ENCODE data around the gene MAX. TPM values are rescaled to one million over a fixed set of nuclear protein-coding genes. Genes with fewer than 3 reads are reported as not detected.

Gene MAX
- 100 to 1,000 TPM in 1 of 4 donors, 10 to 100 TPM in 3; 79.0 to 112 (median 90.4) TPM for total RNA-seq

DNA sequence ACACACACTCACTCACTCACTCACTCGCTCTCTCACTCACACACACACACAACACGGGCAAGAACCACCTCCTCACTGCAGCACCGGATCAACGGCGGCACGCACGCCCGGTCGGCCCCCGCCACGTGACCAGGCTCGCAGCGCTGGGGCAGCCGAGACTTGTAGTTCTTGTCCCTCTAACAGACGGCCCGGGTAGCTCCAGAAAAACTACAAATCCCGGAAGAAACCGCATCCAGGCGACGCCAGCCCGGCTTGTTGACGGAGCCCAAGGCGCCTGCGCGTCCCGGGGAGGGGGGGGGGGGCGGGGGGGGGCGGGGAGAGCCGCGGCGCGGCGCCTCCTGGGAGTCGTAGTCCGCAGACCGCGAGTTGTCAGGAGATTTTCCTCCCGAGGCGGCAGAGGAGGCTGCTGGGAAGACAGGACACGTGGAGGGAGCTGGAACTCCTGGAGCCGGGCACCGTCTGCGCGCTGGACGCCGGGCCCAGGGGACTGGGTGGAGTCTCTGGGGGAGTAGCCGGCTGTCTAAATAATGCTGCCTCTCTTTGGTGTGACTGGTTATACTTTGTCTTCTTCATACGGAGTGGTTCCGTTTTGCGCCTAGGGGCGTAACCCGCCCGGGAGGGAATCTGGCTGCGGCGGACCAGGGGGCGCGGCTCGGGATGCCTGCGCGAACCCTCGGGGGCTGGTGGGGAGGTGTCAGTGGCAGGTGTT, at the start of gene MAX:
MAX (minus strand) TSS at position 77 of the 709 bp plus-strand sequence. CDS start 178 bp downstream, outside the sequence.
- no peaks in the 10 kb centered on the region for H3K27me3 ChIP-seq
- WGBS = 0% methylated on average over 1 of the region's 61 CpGs

DNA sequence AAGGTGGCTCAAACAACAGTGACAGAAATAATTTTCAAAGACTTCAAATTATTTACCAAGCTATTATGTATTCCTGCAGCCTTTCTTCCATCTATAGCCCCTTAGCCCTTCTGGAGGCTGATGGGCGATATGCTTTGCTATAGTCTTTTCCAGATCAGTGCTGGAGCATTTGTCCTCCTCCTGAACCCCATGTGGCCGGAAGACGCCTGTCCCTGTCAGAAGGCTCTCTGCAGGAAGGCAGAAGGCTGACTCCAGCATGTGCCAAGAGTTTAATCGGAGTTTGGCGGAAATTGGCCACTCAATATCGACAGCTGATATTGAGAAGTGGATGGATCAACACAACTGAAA, 49.3 kb upstream of the MAX start:
- no peak overlapping the region for H3K4me3 ChIP-seq
- WGBS = 93% methylated on average over 6 of the region's 6 CpGs
- H3K9me3 ChIP-seq = no peaks in the 10 kb centered on the region
- H3K4me1 ChIP-seq = peaks cover 3% of the 10 kb centered on the region
- TF ChIP-seq POLR2A (IDR thresholded peaks at IDR 0.05) (no peak), EP300 (IDR thresholded peaks at IDR 0.05) (no peak), POLR2AphosphoS5 (IDR thresholded peaks at IDR 0.05) (no peak)
- TF ChIP-seq, protein P1, sequence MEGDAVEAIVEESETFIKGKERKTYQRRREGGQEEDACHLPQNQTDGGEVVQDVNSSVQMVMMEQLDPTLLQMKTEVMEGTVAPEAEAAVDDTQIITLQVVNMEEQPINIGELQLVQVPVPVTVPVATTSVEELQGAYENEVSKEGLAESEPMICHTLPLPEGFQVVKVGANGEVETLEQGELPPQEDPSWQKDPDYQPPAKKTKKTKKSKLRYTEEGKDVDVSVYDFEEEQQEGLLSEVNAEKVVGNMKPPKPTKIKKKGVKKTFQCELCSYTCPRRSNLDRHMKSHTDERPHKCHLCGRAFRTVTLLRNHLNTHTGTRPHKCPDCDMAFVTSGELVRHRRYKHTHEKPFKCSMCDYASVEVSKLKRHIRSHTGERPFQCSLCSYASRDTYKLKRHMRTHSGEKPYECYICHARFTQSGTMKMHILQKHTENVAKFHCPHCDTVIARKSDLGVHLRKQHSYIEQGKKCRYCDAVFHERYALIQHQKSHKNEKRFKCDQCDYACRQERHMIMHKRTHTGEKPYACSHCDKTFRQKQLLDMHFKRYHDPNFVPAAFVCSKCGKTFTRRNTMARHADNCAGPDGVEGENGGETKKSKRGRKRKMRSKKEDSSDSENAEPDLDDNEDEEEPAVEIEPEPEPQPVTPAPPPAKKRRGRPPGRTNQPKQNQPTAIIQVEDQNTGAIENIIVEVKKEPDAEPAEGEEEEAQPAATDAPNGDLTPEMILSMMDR (IDR thresholded peaks at IDR 0.05) = no peak
- H3K36me3 ChIP-seq = no peaks in the 10 kb centered on the region
- no peak for DNase-seq (ENCODE audit: low spot score in 2 of 2)
- no peaks in the 10 kb centered on the region for H3K27me3 ChIP-seq
- H3K27ac ChIP-seq = no peak overlapping the region

More for the DNA sequence above, at the start of gene MAX:
- peak within 1 kb of the TSS; percentile 94 for H3K27ac ChIP-seq
- H3K9me3 ChIP-seq = no peaks in the 10 kb centered on the region
- peak; percentile 99 for DNase-seq (ENCODE audit: low spot score in 2 of 2)
- TF ChIP-seq POLR2A (IDR thresholded peaks at IDR 0.05) (peak in 1 of 2 donors; percentile 78), POLR2AphosphoS5 (IDR thresholded peaks at IDR 0.05) (peak in 2 of 3 donors; percentile 40 to 76)
- TF ChIP-seq, protein P1 (IDR thresholded peaks at IDR 0.05) = no peak
- peaks cover 45% of the 10 kb centered on the region for H3K4me1 ChIP-seq
- H3K36me3 ChIP-seq = no peaks in the 10 kb centered on the region
- H3K4me3 ChIP-seq = peak within 1 kb of the TSS; percentile 94

GRCh38 chr14:65150898-65151608, 48.7 kb upstream of the MAX start:
- Histone ChIP-seq H3K36me3 (no peaks in the 10 kb centered on the region), H3K27me3 (no peaks in the 10 kb centered on the region), H3K27ac (no peak overlapping the region), H3K9me3 (no peaks in the 10 kb centered on the region), H3K4me3 (no peak overlapping the region), H3K4me1 (no peaks in the 10 kb centered on the region)
- 80% methylated on average over 8 of the region's 8 CpGs for WGBS
- TF ChIP-seq, protein P1 (IDR thresholded peaks at IDR 0.05) = no peak
- TF ChIP-seq POLR2A (IDR thresholded peaks at IDR 0.05) = no peak
- no peak for TF ChIP-seq POLR2AphosphoS5 (IDR thresholded peaks at IDR 0.05)
- no peak for TF ChIP-seq EP300 (IDR thresholded peaks at IDR 0.05)
- no peak for DNase-seq (ENCODE audit: low spot score in 2 of 2)

DNA sequence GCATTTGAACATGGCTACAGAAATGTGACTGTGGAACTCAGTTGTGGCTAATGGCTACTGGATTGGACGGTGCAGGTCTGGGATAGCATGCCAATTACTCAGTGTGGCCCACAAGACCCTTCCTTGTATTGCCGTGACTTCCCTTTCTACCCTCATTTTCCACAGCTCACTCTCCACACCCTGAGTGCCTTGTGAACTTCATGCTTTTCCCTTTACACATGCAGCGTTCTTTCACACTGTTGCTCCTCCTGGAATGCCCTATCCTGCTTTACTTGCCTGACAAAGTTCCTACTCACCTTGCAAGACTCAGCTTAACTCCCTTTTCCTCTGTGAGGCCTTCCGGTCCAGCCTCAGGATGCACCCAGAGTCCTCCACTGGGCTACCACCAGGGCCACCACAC, 46.8 kb upstream of the MAX start:
- TF ChIP-seq POLR2AphosphoS5 (IDR thresholded peaks at IDR 0.05) (no peak), EP300 (IDR thresholded peaks at IDR 0.05) (no peak), POLR2A (IDR thresholded peaks at IDR 0.05) (no peak)
- TF ChIP-seq, protein P1 (IDR thresholded peaks at IDR 0.05) = no peak
- Histone ChIP-seq H3K27ac (no peak overlapping the region), H3K4me3 (no peak overlapping the region), H3K9me3 (no peaks in the 10 kb centered on the region), H3K4me1 (no peaks in the 10 kb centered on the region), H3K36me3 (no peaks in the 10 kb centered on the region), H3K27me3 (peaks cover 6% of the 10 kb centered on the region)
- 96% methylated on average over 4 of the region's 4 CpGs for WGBS
- DNase-seq (ENCODE audit: low spot score in 2 of 2) = no peak

GRCh38 chr14:65144170-65144569, 41.9 kb upstream of the MAX start:
- WGBS = 77% methylated on average over 8 of the region's 8 CpGs

More at GRCh38 chr14:65144170-65144569, 41.9 kb upstream of the MAX start:
- H3K27me3 ChIP-seq = peaks cover 10% of the 10 kb centered on the region
- H3K9me3 ChIP-seq = no peaks in the 10 kb centered on the region
- no peak overlapping the region for H3K4me3 ChIP-seq
- no peak for TF ChIP-seq EP300 (IDR thresholded peaks at IDR 0.05)
- TF ChIP-seq POLR2A (IDR thresholded peaks at IDR 0.05) = no peak
- TF ChIP-seq POLR2AphosphoS5 (IDR thresholded peaks at IDR 0.05) = no peak
- TF ChIP-seq, protein P1 (IDR thresholded peaks at IDR 0.05) = no peak
- DNase-seq (ENCODE audit: low spot score in 2 of 2) = no peak
- no peaks in the 10 kb centered on the region for H3K36me3 ChIP-seq
- H3K27ac ChIP-seq = no peak overlapping the region
- H3K4me1 ChIP-seq = no peaks in the 10 kb centered on the region
